NCI-H146 (cell line): ENCODE results near the gene OAT.
A peak's percentile ranks its signal among the peaks of the same experiment; 100 is the strongest.
"Not testable (repeated sequence)": the region's sequence is repeated elsewhere in the genome, so short reads cannot be mapped to it uniquely, and the experiment has no call there.

Experiments
- DNase-seq: peaks from one replicate; lab custom pipeline; 2025; lab: John Stamatoyannopoulos, UW

The OAT gene

GRCh38 chr10:124447751-124448466, 29.2 kb upstream of the OAT start:
- DNase-seq = peak; percentile 44

GRCh38 chr10:124446830-124447750, 28.4 kb upstream of the OAT start:
- no peak for DNase-seq

- not testable (repeated sequence) for DNase-seq
Measured at GRCh38 chr10:124441694-124442093, 23.0 kb upstream of the OAT start.

GRCh38 chr10:124436191-124436638, 17.5 kb upstream of the OAT start:
- no peak for DNase-seq

DNA sequence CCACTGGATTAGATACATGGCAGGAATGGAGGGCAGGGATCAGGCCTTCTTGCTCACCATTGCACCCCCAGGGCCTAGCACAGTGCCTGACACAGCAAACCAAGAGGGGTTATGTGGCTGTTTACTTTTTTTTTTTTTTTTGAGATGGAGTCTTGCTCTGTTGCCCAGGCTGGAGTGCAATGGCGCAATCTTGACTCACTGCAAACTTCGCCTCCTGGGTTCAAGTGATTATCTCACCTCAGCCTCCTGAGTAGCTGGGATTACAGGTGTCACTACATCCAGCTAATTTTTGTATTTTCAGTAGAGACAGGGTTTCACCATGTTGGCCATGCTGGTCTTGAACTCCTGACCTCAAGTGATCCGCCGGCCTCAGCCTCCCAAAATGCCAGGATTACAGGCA, 17.0 kb upstream of the OAT start:
- DNase-seq = not testable (repeated sequence)

DNA sequence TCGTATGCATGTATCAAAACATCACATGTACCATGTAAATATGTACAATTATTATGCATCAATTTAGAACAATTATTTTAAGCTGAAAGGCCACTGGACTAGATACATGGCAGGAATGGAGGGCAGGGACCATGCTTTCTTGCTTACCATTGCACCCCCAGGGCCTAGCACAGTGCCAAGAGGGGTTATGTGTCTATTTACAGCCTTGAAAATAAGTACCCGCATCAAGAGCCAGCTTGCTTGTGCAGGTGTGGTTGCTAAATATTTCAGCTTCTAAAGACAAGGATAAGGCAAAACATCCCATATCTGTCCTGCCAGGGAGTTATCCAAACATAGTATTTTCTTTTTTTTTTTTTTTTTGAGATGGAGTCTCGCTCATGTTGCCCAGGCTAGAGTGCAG, 14.7 kb upstream of the OAT start:
- no peak for DNase-seq

- no peak for DNase-seq
Measured at GRCh38 chr10:124430077-124430476, 11.4 kb upstream of the OAT start.

- no peak for DNase-seq
Measured at GRCh38 chr10:124429576-124429975, 10.9 kb upstream of the OAT start.

- no peak for DNase-seq
Measured at GRCh38 chr10:124428207-124428777, 9.6 kb upstream of the OAT start.

GRCh38 chr10:124425227-124425962, 6.7 kb upstream of the OAT start:
- DNase-seq = no peak

GRCh38 chr10:124423813-124424212, 5.1 kb upstream of the OAT start:
- no peak for DNase-seq

DNA sequence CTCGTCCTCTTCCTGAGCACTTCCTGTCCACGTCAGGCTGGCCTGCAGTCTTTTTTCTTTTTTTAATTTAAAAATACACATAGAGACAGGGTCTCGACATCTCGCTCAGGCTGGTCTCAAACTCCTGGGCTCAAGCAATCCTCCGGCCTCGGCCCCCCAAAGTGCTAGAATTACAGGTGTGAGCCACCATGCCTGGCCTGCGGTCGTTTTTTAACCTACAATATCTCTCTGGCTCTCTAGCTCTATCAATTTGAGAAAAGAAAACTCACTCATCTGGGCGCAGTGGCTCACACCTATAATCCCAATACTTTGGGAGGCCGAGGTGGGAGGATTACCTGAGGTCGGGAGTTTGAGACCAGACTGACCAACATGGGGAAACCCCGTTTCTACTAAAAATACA, 4.0 kb upstream of the OAT start:
- DNase-seq = no peak

DNA sequence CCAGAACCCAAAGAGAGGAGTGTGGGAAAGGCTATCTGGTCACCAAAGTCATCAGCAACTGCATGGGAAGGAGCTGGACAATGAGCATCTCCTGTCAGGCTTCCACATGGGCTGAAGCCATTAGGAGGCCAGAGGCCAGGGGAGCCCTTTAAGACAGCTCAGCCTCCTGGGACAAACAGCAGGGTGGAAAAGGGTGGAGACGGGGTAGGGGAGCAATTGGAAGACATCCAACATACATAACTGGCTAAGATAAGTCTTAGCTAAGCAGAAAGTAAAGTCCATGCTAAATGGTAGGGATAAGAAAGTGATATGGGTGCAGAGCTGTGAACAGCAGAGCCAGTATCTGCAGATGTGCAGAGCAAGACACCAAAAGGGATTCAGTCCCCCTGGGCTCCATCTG, 1.5 kb upstream of the OAT start:
- DNase-seq = no peak

DNA sequence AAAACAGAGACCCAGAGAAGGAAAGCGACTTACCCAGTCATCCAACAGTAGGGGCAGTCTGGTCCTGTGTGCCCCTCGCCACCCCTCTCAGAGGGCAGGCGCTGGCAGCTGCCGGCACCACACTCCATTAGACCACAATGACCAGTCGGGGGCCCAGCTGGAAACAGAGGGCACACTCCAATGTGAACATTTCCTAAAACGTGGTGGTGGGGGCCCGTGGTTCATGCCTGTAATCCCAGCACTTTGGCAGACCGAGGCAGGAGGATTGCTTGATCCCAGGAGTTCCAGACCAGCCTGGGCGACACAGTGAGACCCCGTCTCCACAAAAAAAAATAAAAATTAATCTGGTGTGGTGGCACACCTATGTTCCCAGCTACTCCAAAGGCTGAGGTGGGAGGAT, 912 bp upstream of the OAT start:
- no peak for DNase-seq

GRCh38 chr10:124417895-124418725, 613 bp downstream of the OAT start:
- peak; percentile 74 for DNase-seq

GRCh38 chr10:124416733-124417132, 2.0 kb downstream of the OAT start:
- no peak for DNase-seq

GRCh38 chr10:124415210-124415609, 3.5 kb downstream of the OAT start:
- DNase-seq = no peak

- no peak for DNase-seq
Measured at GRCh38 chr10:124414076-124414475, 4.6 kb downstream of the OAT start.

DNA sequence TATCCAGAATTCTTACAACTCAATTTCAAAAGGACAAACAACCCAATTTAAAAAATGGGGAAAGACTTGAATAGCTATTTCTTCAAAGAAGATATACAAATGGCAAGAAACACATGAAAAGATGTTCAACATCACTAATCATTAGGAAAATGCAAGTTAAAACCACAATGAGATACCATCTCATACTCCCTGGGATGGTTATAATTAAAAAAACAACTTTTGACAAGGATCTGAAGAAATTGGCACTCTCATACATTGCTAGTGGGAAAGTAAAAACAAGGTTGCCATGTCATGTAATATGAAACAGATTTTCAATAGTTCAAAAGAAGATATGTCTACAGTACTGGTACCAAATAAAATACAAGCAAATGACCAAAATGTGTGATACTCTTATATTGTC, 9.0 kb downstream of the OAT start:
- DNase-seq = no peak

GRCh38 chr10:124408357-124408756, 10.4 kb downstream of the OAT start:
- no peak for DNase-seq

- DNase-seq = no peak
Measured at GRCh38 chr10:124407456-124407855, 11.3 kb downstream of the OAT start.
